Measurements from ENCODE around the gene PRB4.

Gene PRB4

GRCh38 chr12:11310336-11310735 lies at the start of gene PRB4:
Gene PRB4, minus strand, starts transcription at chr12:11310436. Its CDS starts 38 bp downstream, at chr12:11310398.
- no peak for DNase-seq

GRCh38 chr12:11351736-11352135 lies 41.5 kb upstream of the PRB4 start:
- peak; percentile 2 for DNase-seq

- no peak for DNase-seq
Measured at GRCh38 chr12:11348439-11348838, 38.2 kb upstream of the PRB4 start.

GRCh38 chr12:11347810-11348209 lies 37.6 kb upstream of the PRB4 start:
- DNase-seq, result no peak

GRCh38 chr12:11344500-11344899 lies 34.3 kb upstream of the PRB4 start:
- no peak for DNase-seq

GRCh38 chr12:11324426-11324825 lies 14.2 kb upstream of the PRB4 start:
- DNase-seq, result no peak

GRCh38 chr12:11321980-11322379 lies 11.7 kb upstream of the PRB4 start:
- DNase-seq, result no peak

- DNase-seq, result no peak
Measured at GRCh38 chr12:11307143-11307542, 3.1 kb downstream of the PRB4 start.

GRCh38 chr12:11273449-11273848 lies 36.8 kb downstream of the PRB4 start:
- DNase-seq, result no peak

GRCh38 chr12:11269607-11270006 lies 40.6 kb downstream of the PRB4 start, which contains the start of gene PRB3:
Gene PRB3, minus strand, starts transcription at chr12:11269707. Its CDS starts 38 bp downstream, at chr12:11269669.
- no peak for DNase-seq

GRCh38 chr12:11264501-11264900 lies 45.7 kb downstream of the PRB4 start:
- no peak for DNase-seq

Data from suppressor macrophage treated with lipopolysaccharide for 4 hours (primary cell).